K562 (cell line): ENCODE measurements around the gene MTOR.

ENCODE experiments used
- GABPA ChIP-seq: fragments of 200-800 bp; sonication (Bioruptor generic); conservative IDR thresholded peaks from 2 replicates; pipeline ENCODE4 v1.6.1; 2016; ENCODE audit warnings: low read depth, missing genetic modification characterization, missing compliant biosample characterization
- JUNB ChIP-seq: fragments of 450-650 bp; formaldehyde crosslinking; conservative IDR thresholded peaks from 2 replicates; pipeline ENCODE4 v1.4.0; 2020; ENCODE audit warnings: mild to moderate bottlenecking
- POLR2A ChIP-seq: fragments of 450-650 bp; conservative IDR thresholded peaks from 2 replicates; pipeline ENCODE4 v1.6.1; 2016
- PRDM10 ChIP-seq: fragments of 450-650 bp; IDR thresholded peaks from 2 replicates; pipeline ENCODE4 v1.6.1; 2018; ENCODE audit not compliant: partially characterized antibody
- SAFB2 ChIP-seq: fragments of 200-400 bp; formaldehyde crosslinking; IDR thresholded peaks from 2 replicates; pipeline ENCODE4 v1.6.1; 2018; ENCODE audit warnings: borderline replicate concordance, low read length, low read depth, moderate library complexity; ENCODE audit not compliant: severe bottlenecking
- SIRT6 ChIP-seq: IDR thresholded peaks from one replicate; pipeline ENCODE4 v1.6.1; 2012; ENCODE audit warnings: low read depth, mild to moderate bottlenecking, control low read depth, inconsistent platforms, low read length, moderate library complexity
- ZNF384 ChIP-seq: IDR thresholded peaks from 2 replicates; pipeline ENCODE4 v1.6.1; 2012; ENCODE audit warnings: low read depth, low read length, improper control_type of control experiment

- TF ChIP-seq PRDM10 (no peak), ZNF384 (no peak), GABPA (tag) (no peak), JUNB (CRISPR knock-in tag) (no peak), POLR2A (no peak), SIRT6 (no peak), SAFB2 (no peak)
These were observed 119.5 kb downstream of the MTOR start for GRCh38 chr1:11142618-11143391.
